Loucy (cell line): ENCODE results near the gene OR51B2.

Experiments used
- H2AFZ ChIP-seq: fragments of 200-600 bp; sonication (generic); 2 replicates; pipeline ENCODE4 v1.6.0; 2016; ENCODE audit warnings: antibody characterized with exemption, mild to moderate bottlenecking, low read length, moderate library complexity
- H3F3A ChIP-seq: fragments of 200-600 bp; 2 replicates; pipeline ENCODE4 v1.6.0; 2016; ENCODE audit warnings: antibody characterized with exemption, low read depth, mild to moderate bottlenecking
- H3K27me3 ChIP-seq: fragments of 200-600 bp; sonication (generic); 2 replicates; pipeline ENCODE4 v1.6.1; 2014; ENCODE audit warnings: low read length, mild to moderate bottlenecking; ENCODE audit not compliant: insufficient read depth, poor library complexity, severe bottlenecking
- H3K36me3 ChIP-seq: fragments of 200-600 bp; sonication (generic); 2 replicates; pipeline ENCODE4 v1.6.1; 2016; ENCODE audit warnings: low read length; ENCODE audit not compliant: insufficient read depth
- H3K4me1 ChIP-seq: fragments of 200-600 bp; sonication (generic); 2 replicates; pipeline ENCODE4 v1.5.1; 2014; ENCODE audit warnings: low read length, mild to moderate bottlenecking; ENCODE audit not compliant: insufficient read depth, poor library complexity, severe bottlenecking
- H3K4me2 ChIP-seq: fragments of 200-600 bp; sonication (generic); 2 replicates; pipeline ENCODE4 v1.6.0; 2014; ENCODE audit warnings: antibody characterized with exemption, low read length, low read depth, mild to moderate bottlenecking; ENCODE audit not compliant: poor library complexity, severe bottlenecking
- H3K4me3 ChIP-seq: fragments of 200-600 bp; sonication (generic); 2 replicates; pipeline ENCODE4 v1.5.1; 2014; ENCODE audit warnings: low read length, mild to moderate bottlenecking, mixed read lengths; ENCODE audit not compliant: poor library complexity, severe bottlenecking
- H3K79me2 ChIP-seq: fragments of 200-600 bp; sonication (generic); 2 replicates; pipeline ENCODE4 v1.6.1; 2014; ENCODE audit warnings: low read length; ENCODE audit not compliant: insufficient read depth
- H3K9ac ChIP-seq: fragments of 200-600 bp; sonication (generic); 2 replicates; pipeline ENCODE4 v1.6.0; 2014; ENCODE audit warnings: mild to moderate bottlenecking, low read depth, low read length, moderate library complexity; ENCODE audit not compliant: poor library complexity, severe bottlenecking
- H3K9me2 ChIP-seq: fragments of 200-600 bp; sonication (generic); replicated peaks from 2 replicates; pipeline ENCODE4 v1.6.1; 2016; ENCODE audit warnings: low read depth, low read length, mixed read lengths
- H3K9me3 ChIP-seq: fragments of 200-600 bp; sonication (generic); 2 replicates; pipeline ENCODE4 v1.6.1; 2014; ENCODE audit warnings: mild to moderate bottlenecking, antibody characterized with exemption, low read length, low read depth; ENCODE audit not compliant: insufficient read depth
- H4K20me1 ChIP-seq: fragments of 200-600 bp; sonication (generic); 2 replicates; pipeline ENCODE4 v1.6.0; 2014; ENCODE audit warnings: antibody characterized with exemption, low read length, mild to moderate bottlenecking; ENCODE audit not compliant: insufficient read depth, poor library complexity, severe bottlenecking
- EZH2phosphoT487 ChIP-seq: fragments of 200-600 bp; IDR thresholded peaks from 2 replicates; pipeline ENCODE4 v1.6.1; 2018; ENCODE audit warnings: antibody characterized with exemption, mild to moderate bottlenecking, moderate library complexity, borderline replicate concordance
- TF ChIP-seq, protein P1 (sequence below): fragments of 200-600 bp; sonication (generic); conservative IDR thresholded peaks from 2 replicates; pipeline ENCODE4 v1.5.1; 2014; ENCODE audit warnings: mild to moderate bottlenecking, antibody characterized with exemption, low read length

The OR51B2 gene

DNA sequence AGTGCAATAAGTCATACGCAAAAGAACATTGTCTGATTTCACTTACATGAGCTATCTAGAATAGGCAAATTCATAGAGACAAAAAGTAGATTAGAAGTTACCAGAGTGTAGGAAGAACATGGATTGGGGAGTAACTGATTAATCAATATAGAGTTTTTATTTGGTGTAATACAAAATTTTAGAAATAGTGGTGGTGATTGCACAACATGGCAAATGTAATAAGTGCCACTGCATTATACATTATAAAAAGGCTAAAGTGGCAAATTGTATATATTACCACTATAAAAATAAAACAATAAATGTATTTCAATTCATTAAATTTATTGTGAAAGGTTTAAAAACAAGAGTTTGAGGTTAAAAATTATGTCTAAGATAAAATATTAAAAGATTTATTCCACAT is 13.7 kb downstream of the OR51B2 start:
- no peak for TF ChIP-seq EZH2phosphoT487
- Histone ChIP-seq H3F3A (no peaks in the 10 kb centered on the region), H3K27me3 (no peaks in the 10 kb centered on the region), H4K20me1 (no peaks in the 10 kb centered on the region), H3K4me3 (no peak overlapping the region), H3K4me2 (no peak overlapping the region), H3K79me2 (no peaks in the 10 kb centered on the region), H3K9me2 (no peaks in the 10 kb centered on the region), H3K9me3 (no peaks in the 10 kb centered on the region), H2AFZ (no peak overlapping the region), H3K36me3 (no peaks in the 10 kb centered on the region), H3K9ac (no peak overlapping the region), H3K4me1 (no peaks in the 10 kb centered on the region)

DNA sequence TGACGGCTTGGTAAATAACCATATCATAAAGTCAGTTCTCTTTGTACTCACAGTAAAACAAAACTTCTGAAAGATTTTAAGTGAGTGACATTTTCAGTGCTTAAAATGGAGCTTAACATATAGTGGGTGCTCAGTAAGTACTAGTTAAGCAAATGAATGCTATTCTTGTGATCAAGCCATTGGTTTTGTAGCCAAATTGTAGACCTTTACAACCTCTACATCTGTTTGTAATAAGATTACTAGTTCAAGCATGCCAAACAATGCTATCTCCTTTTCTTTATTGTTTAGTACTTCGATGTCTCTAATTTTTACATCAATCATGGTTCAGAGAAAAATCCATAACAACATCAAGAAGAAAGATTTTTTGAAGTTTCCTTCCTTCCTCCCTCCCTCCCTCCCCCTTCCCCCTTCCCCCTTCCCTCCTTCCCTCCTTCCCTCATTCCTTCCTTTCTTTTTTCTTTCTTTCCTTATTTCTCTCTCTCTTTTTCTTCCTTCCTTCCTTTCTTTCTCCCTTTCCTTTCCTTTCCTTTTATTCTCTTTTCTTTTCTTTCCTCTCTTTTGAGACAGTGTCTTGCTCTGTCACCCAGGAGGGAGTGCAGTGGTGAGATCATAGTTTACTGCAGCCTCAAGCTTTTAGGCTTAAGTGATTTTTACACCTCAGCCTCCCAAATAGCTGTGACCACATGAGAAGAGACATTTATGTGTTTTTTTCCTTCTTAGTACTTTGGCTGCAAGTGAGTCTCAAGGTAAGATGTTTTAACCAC is 16.7 kb downstream of the OR51B2 start:
- H4K20me1 ChIP-seq: no peaks in the 10 kb centered on the region
- H3F3A ChIP-seq: no peaks in the 10 kb centered on the region
- no peaks in the 10 kb centered on the region for H3K27me3 ChIP-seq
- no peak overlapping the region for H3K9ac ChIP-seq
- H3K4me2 ChIP-seq: no peak overlapping the region
- H3K9me3 ChIP-seq: no peaks in the 10 kb centered on the region
- TF ChIP-seq, protein P1, sequence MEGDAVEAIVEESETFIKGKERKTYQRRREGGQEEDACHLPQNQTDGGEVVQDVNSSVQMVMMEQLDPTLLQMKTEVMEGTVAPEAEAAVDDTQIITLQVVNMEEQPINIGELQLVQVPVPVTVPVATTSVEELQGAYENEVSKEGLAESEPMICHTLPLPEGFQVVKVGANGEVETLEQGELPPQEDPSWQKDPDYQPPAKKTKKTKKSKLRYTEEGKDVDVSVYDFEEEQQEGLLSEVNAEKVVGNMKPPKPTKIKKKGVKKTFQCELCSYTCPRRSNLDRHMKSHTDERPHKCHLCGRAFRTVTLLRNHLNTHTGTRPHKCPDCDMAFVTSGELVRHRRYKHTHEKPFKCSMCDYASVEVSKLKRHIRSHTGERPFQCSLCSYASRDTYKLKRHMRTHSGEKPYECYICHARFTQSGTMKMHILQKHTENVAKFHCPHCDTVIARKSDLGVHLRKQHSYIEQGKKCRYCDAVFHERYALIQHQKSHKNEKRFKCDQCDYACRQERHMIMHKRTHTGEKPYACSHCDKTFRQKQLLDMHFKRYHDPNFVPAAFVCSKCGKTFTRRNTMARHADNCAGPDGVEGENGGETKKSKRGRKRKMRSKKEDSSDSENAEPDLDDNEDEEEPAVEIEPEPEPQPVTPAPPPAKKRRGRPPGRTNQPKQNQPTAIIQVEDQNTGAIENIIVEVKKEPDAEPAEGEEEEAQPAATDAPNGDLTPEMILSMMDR: no peak
- TF ChIP-seq EZH2phosphoT487: no peak
- H2AFZ ChIP-seq: no peak overlapping the region
- no peaks in the 10 kb centered on the region for H3K79me2 ChIP-seq
- no peaks in the 10 kb centered on the region for H3K36me3 ChIP-seq
- no peaks in the 10 kb centered on the region for H3K4me1 ChIP-seq
- no peak overlapping the region for H3K4me3 ChIP-seq
- H3K9me2 ChIP-seq: no peaks in the 10 kb centered on the region

DNA sequence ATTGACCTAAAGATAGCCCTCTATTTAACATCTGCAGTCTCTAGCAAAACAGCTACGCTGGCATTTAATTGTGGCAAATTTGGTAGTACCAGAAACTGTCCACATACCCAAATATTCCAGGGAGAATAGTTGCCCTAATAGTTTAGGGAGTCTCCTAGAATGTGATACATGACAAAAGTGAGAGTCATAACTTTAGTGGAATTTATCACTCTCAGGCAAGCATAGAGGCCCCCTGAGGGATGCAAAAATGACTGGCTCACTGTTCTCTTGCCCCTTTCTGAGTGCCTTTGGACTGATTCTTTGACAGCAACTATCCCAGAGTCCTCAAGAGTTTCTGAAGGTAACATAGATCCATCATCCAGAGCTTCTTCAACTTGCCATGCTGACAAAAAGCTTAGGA is 20.1 kb downstream of the OR51B2 start:
- H3K4me2 ChIP-seq: no peak overlapping the region
- no peaks in the 10 kb centered on the region for H3K9me3 ChIP-seq
- H4K20me1 ChIP-seq: no peaks in the 10 kb centered on the region
- H3K27me3 ChIP-seq: no peaks in the 10 kb centered on the region
- no peaks in the 10 kb centered on the region for H3K36me3 ChIP-seq
- no peaks in the 10 kb centered on the region for H3K79me2 ChIP-seq
- H3K4me3 ChIP-seq: no peak overlapping the region
- no peak for TF ChIP-seq EZH2phosphoT487
- TF ChIP-seq, protein P1: no peak
- H3K9ac ChIP-seq: no peak overlapping the region
- no peaks in the 10 kb centered on the region for H3K4me1 ChIP-seq
- H3K9me2 ChIP-seq: no peaks in the 10 kb centered on the region
- no peak overlapping the region for H2AFZ ChIP-seq
- no peaks in the 10 kb centered on the region for H3F3A ChIP-seq

DNA sequence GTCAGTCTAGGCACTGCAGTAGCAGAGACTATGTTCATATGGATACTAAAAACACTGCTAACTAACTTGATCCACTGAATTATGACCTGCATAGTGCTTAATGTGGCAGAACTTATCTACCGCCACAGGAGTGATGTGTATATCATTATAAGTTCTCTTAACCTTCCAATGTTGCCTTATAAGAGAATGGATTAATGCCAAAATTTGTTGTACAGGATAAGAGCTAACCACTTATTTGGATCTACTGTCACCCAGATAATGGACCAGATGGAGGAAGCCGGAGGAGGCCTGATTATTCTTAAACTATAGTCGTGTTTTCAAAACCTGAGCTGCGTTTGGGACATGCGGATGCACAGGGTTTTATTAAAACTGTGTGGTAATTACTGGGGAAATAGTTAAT is 20.5 kb downstream of the OR51B2 start:
- H3K9me2 ChIP-seq: no peaks in the 10 kb centered on the region
- H3K27me3 ChIP-seq: no peaks in the 10 kb centered on the region
- no peaks in the 10 kb centered on the region for H3K9me3 ChIP-seq
- no peaks in the 10 kb centered on the region for H3F3A ChIP-seq
- no peak overlapping the region for H3K9ac ChIP-seq
- no peaks in the 10 kb centered on the region for H4K20me1 ChIP-seq
- H3K79me2 ChIP-seq: no peaks in the 10 kb centered on the region
- no peak overlapping the region for H3K4me2 ChIP-seq
- no peak overlapping the region for H2AFZ ChIP-seq
- no peak overlapping the region for H3K4me3 ChIP-seq
- H3K36me3 ChIP-seq: no peaks in the 10 kb centered on the region
- TF ChIP-seq, protein P1: no peak
- TF ChIP-seq EZH2phosphoT487: no peak
- H3K4me1 ChIP-seq: no peaks in the 10 kb centered on the region
